Measurements from ENCODE around the gene CFAP68.

Gene CFAP68

GRCh38 chr11:111920908-111921307 lies 41.6 kb downstream of the CFAP68 start:
- H3K4me3 ChIP-seq (ENCODE audit: low read length) = no peak overlapping the region
- TF ChIP-seq CTCF (IDR thresholded peaks at IDR 0.05; ENCODE audit: insufficient read depth, low read depth, low read length, missing control alignments) = no peak
- no peak for DNase-seq (ENCODE audit: low read depth)

- DNase-seq (ENCODE audit: low read depth) = no peak
Measured at GRCh38 chr11:111921541-111922230, 42.3 kb downstream of the CFAP68 start.

GRCh38 chr11:111922803-111923202 lies 43.5 kb downstream of the CFAP68 start:
- no peak for TF ChIP-seq CTCF (IDR thresholded peaks at IDR 0.05; ENCODE audit: insufficient read depth, low read depth, low read length, missing control alignments)
- DNase-seq (ENCODE audit: low read depth) = peak; percentile 75
- no peak overlapping the region for H3K4me3 ChIP-seq (ENCODE audit: low read length)

More at GRCh38 chr11:111921541-111922230, 42.3 kb downstream of the CFAP68 start:
- no peak for TF ChIP-seq CTCF (IDR thresholded peaks at IDR 0.05; ENCODE audit: insufficient read depth, low read depth, low read length, missing control alignments)
- no peak overlapping the region for H3K4me3 ChIP-seq (ENCODE audit: low read length)

GRCh38 chr11:111923351-111923788 lies 44.0 kb downstream of the CFAP68 start:
- H3K4me3 ChIP-seq (ENCODE audit: low read length) = no peak overlapping the region
- no peak for TF ChIP-seq CTCF (IDR thresholded peaks at IDR 0.05; ENCODE audit: insufficient read depth, low read depth, low read length, missing control alignments)
- DNase-seq (ENCODE audit: low read depth) = no peak

- H3K4me3 ChIP-seq (ENCODE audit: low read length) = no peak overlapping the region
- no peak for TF ChIP-seq CTCF (IDR thresholded peaks at IDR 0.05; ENCODE audit: insufficient read depth, low read depth, low read length, missing control alignments)
Measured at GRCh38 chr11:111923951-111924350, 44.6 kb downstream of the CFAP68 start.

GRCh38 chr11:111925953-111926352 lies 46.6 kb downstream of the CFAP68 start:
- no peak for DNase-seq (ENCODE audit: low read depth)
- no peak for TF ChIP-seq CTCF (IDR thresholded peaks at IDR 0.05; ENCODE audit: insufficient read depth, low read depth, low read length, missing control alignments)
- H3K4me3 ChIP-seq (ENCODE audit: low read length) = no peak overlapping the region

More at GRCh38 chr11:111923951-111924350, 44.6 kb downstream of the CFAP68 start:
- peak; percentile 61 for DNase-seq (ENCODE audit: low read depth)
